HG03354 (cell line): Measurements from ENCODE around the gene TNFAIP8L1.
"Not testable (repeated sequence)": the region's sequence is repeated elsewhere in the genome, so short reads cannot be mapped to it uniquely, and the experiment has no call there.

Experiments used
- ATAC-seq: cut with Tn5 transposase; IDR thresholded peaks from one replicate; pipeline ENCODE4 v1.9.1; 2021; ENCODE audit warnings: mild to moderate bottlenecking; ENCODE audit not compliant: unreplicated experiment, poor library complexity, severe bottlenecking

Gene TNFAIP8L1

DNA sequence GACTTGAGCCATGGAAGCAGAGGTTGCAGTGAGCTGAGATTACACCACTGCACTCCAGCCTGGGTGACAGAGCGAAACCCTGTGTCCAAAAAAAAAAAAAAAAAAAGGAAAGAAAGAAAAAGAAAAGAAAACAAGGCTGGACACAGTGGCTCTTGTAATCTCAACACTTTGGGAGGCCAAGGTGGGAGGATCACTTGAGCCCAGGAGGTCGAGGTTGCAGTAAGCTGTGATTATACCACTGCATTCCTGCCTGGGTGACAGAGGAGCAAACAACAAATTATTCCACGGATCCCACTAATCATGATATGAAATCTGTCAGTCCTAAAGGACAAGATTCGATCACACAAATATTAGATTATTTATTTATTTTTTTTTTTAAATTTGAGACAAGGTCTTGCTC is 33.9 kb downstream of the TNFAIP8L1 start:
- ATAC-seq = no peak

DNA sequence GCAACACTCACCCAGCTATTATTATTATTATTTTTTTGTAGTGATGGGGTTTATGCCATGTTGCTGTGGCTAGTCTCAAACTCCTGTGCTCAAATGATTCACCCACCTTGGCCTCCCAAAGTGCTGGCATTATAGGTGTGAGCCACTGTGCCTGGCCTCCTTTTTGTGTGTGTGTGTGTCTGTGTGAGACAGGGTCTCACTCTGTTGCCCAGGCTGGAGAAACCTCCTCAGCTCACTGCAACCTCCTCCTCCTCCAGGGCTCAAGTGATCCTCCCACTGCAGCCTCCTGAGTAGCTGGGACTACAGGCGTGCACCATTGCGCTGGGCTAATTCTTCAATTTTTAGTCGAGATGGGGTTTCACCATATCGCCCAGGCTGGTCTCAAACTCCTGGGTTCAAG is 34.4 kb downstream of the TNFAIP8L1 start:
- no peak for ATAC-seq

DNA sequence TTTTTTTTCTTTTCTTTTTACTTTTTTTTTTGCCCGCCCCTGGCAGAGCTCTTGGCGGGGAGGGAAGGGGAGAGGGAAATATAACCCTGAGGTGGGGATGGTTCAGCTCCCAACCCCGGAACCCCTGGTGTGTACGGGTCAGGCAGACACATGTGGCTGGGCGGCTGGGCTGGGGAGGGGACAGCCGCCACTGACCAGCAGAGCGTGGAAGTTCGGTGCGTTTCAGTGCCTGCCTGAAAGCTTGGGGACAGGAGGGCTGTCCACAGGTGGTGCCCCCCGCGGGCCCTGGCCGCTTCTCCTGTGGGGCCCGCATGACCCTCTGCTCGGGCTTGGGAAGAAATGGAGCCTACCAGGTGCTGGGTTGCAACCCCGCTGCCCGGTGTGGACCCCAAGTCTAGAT is 36.0 kb downstream of the TNFAIP8L1 start:
- no peak for ATAC-seq

DNA sequence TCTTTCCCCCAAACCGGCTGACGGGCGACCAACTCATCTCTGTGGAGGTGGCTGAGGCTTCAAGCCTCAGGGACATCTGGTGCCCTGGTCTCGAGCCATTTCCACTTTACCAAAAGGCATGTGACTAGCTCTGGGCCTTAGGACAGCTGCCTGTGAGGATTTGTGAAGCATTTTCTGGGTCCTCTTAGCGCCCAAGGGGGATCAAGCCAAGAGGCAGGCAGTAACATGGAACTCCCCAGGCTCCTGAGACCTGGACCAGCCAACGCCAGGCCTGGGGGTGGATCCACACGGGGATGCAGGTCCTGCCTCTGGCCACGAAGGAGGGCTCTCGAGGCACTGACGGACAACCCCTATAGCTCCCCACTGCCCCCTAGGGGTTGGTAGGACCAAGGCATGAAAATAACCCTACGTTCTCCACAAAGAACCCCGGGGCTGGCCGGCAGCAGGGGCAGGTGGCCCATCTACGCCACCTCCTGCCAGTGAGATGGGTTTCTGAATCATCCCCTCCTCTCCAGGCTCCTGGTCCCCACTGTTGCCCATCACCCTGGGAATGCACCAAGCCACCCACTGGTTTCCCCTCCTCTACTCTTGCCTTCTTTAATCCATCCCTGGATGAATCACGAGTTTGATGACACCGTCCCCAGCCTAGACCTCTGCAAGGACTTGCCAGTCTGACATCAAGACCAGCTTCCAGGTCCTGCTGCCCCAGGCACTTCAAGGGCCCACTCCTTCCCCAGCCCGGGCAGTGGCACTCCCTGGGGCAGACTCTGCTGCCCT is 37.8 kb downstream of the TNFAIP8L1 start:
- ATAC-seq = no peak

DNA sequence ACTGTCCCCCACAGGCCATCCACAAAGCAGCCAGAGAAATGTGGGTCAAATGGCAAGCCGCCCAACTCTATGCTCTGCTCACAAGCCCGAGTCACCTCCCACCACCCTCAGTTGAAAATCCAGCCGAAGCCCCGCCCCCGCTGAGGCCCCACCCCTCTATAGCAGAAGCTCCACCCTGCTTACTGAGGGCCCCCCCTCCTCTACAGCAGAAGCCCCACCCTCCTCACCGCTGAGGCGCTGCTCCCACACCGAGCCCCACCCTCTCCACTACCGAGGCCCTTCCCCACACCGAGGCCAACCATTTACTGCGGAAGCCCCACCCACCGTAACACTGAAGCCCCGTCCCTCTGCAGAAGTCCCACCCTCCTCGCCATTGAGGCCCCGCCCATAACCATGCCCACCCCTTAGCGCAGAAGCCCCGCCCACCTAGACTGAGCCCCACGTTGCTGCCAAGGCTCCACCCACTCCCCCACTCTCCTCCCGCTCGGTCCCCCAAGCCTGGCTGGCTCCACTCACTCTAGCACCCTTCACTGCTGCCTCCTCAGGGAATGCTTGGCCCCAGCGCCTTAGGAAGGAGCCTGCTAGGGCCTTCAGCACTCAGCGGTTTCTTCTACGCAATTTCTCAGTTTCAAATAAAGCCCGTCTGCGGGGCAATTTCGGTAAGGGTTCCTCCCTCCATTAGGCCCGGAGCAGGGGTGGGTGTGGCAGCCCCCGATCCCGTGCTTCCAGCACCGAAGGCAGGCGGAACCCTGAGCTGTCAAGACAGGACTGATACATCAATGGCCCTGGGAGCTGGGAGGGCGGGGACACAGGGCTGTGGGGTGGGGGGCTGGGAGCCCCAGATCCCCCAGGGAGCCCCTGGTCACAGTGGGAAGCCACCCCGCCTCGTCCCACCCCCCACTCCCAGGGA is 39.8 kb downstream of the TNFAIP8L1 start:
- ATAC-seq = no peak

GRCh38 chr19:4680021-4680420 is 40.7 kb downstream of the TNFAIP8L1 start:
- ATAC-seq = not testable (repeated sequence)

DNA sequence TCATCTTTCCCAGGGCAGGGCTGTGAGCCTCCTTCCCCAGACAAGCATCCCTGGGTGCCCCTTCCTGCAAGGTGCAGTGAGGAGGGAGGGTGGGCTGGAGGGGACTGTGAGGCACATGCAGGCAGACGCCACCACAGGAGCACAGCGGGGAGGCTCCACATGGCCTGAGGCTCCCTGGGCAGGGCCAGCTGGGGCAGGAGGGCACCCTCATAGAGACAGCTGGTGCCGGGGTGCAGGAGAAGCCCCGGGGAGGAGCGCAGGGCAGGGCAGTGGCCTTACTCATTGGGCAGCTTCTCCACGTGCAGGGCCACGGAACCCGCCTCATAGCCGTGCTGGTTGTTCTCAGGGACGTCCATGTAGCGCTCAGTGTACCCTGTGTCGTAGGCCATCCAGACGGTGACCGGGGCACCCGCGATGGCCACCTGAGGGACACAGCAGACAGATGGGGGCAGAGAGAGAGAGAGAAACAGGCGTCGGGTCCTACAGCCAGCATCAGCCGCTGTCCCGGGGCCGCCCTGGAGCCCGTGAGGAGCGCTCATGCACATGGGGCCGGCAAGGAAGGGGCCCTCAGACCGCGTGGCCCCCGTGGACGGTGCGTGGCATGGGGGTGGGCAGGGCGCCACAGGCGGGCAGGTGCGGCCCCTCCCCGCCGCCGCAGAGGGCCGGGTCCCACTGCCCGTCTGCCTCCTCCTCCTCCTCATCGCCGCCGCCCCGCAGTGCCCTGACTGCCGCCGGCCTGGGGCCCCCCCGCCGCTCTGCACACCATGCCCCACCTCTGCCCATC is 43.3 kb downstream of the TNFAIP8L1 start:
- no peak for ATAC-seq

GRCh38 chr19:4684312-4685095 is 45.2 kb downstream of the TNFAIP8L1 start:
- no peak for ATAC-seq

- no peak for ATAC-seq
These were observed 47.4 kb downstream of the TNFAIP8L1 start for GRCh38 chr19:4686700-4687099.

- ATAC-seq = no peak
These were observed 48.1 kb downstream of the TNFAIP8L1 start for GRCh38 chr19:4687396-4687795.

GRCh38 chr19:4688587-4688986 is 49.3 kb downstream of the TNFAIP8L1 start:
- ATAC-seq = no peak

- ATAC-seq = no peak
These were observed 50.1 kb downstream of the TNFAIP8L1 start for GRCh38 chr19:4689403-4689802.

GRCh38 chr19:4690361-4690760 is 51.0 kb downstream of the TNFAIP8L1 start:
- ATAC-seq = no peak

DNA sequence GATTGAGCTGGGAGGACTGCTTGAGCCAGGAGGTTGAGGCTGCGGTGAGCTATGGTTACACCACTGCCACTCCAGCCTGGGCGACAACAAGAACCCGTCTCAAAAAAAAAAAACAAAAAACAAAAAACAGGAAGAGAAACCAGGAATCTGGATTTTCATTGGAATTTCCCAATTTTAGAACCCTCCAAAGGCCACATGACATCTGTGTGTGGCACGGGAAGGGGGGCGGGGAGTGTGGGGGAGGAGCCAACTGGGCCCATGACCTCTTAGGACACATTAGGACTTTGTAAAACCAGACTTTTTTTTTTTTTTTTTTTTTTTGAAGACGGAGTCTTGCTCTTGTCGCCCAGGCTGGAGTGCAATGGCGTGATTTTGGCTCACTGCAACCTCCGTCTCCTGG is 52.1 kb downstream of the TNFAIP8L1 start:
- no peak for ATAC-seq

- no peak for ATAC-seq
These were observed 53.1 kb downstream of the TNFAIP8L1 start for GRCh38 chr19:4692251-4693077.

GRCh38 chr19:4693078-4693350 is 53.7 kb downstream of the TNFAIP8L1 start:
- no peak for ATAC-seq

DNA sequence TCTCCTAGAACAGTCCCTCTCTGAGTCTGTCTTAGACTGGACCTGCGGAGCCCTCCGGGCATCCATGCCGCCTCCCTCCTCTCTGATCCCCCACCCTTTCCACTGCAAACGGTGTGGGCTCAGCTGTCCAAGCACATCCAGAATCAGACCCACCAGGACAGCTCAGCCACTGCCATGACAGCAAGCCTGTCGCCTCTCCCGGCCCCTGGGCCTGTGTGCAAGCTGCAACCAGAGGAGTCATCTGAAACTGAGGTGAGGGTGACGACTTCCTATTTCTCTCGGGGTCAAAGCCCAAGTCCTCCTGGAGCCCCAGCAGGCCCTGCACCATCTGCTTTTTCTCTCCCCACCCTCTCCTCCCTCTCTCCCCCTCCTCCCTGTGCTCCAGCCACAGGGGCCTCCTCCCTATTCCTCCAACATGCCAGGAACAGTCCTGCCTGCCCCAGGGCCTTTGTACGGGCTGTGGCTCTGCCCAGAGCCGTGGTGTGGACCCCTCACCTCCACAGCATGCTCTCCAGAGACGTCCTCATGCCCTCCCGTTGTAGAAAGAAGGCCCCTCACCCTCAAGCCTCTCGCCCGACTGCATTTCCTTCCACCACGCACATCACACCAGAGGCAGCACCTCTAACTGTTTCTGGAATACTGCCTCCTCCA is 54.3 kb downstream of the TNFAIP8L1 start:
- no peak for ATAC-seq

- no peak for ATAC-seq
These were observed 55.1 kb downstream of the TNFAIP8L1 start for GRCh38 chr19:4694211-4694987.
